Naive thymus-derived CD8-positive, alpha-beta T cell (primary cell): ENCODE results near the gene EIF5A. TPM values are rescaled to one million over a fixed set of nuclear protein-coding genes. Genes with fewer than 3 reads are reported as not detected.

Experiments used
- ATAC-seq, 2 donors: fragments of 150-1000 bp; cut with Tn5 transposase in 1 of 2; sonication (Bioruptor Pico), chemical (Tn5 transposase) in 1 of 2; 1 replicate in 1 of 2; 2 replicates in 1 of 2; pipeline ENCODE4 v1.10.0; 2021; ENCODE audit warnings: mild to moderate bottlenecking in 2 of 2, moderate library complexity in 2 of 2
- POLR2A ChIA-PET: fragments of 350-600 bp; sonication (Branson Sonifier 250); formaldehyde crosslinking; loops from one replicate; lab custom pipeline; 2021; ENCODE audit warnings: antibody characterized with exemption; lab: Charles Lee
- DNase-seq, 10 donors: peaks; one replicate each; pipeline versions ENCODE4 v3.0.0 to v3.0.0-alpha.2; 2020 to 2022
- H3K27ac Mint-ChIP-seq, 10 donors: one replicate each; pipeline ENCODE4 v1.8.0; 2020 to 2022; ENCODE audit warnings: mild to moderate bottlenecking in 10 of 10, mixed read lengths in 10 of 10, moderate library complexity in 4 of 10, inconsistent platforms in 1 of 10
- H3K27me3 Mint-ChIP-seq, 5 donors: one replicate each; pipeline ENCODE4 v1.8.0; 2021 to 2022; ENCODE audit warnings: mixed read lengths in 5 of 5
- H3K36me3 Mint-ChIP-seq, 3 donors: one replicate each; pipeline ENCODE4 v1.8.0; 2020 to 2022; ENCODE audit warnings: mixed read lengths in 3 of 3, mild to moderate bottlenecking in 2 of 3, inconsistent platforms in 1 of 3
- H3K4me1 Mint-ChIP-seq, 4 donors: one replicate each; pipeline ENCODE4 v1.8.0; 2021 to 2022; ENCODE audit warnings: mixed read lengths in 4 of 4
- H3K4me3 Mint-ChIP-seq, 10 donors: one replicate each; pipeline ENCODE4 v1.8.0; 2020 to 2022; ENCODE audit warnings: mild to moderate bottlenecking in 10 of 10, mixed read lengths in 10 of 10, moderate library complexity in 6 of 10, inconsistent platforms in 1 of 10
- H3K9me3 Mint-ChIP-seq, 9 donors: one replicate each; pipeline ENCODE4 v1.8.0; 2020 to 2022; ENCODE audit warnings: mixed read lengths in 9 of 9, mild to moderate bottlenecking in 3 of 9, inconsistent platforms in 1 of 9, moderate library complexity in 1 of 9
- polyA plus RNA-seq, 3 donors: library from polyadenylated mRNA; unstranded; fragments of 300-500 nt; fragmentation: Illumina TruSeq; gene quantifications; one replicate each; pipeline ENCODE4 v1.2.3, GENCODE V29; 2021
- total RNA-seq, 8 experiments: library from RNA in 2 of 8; stranded (reverse) in 2 of 8; gene quantifications; one replicate each; pipeline ENCODE4 v1.2.3 and lab custom pipeline; 2021 to 2026

EIF5A gene
- total and polyA plus RNA-seq, 5 experiments from 2014 or later, result 209 to 690 (median 327) TPM

DNA sequence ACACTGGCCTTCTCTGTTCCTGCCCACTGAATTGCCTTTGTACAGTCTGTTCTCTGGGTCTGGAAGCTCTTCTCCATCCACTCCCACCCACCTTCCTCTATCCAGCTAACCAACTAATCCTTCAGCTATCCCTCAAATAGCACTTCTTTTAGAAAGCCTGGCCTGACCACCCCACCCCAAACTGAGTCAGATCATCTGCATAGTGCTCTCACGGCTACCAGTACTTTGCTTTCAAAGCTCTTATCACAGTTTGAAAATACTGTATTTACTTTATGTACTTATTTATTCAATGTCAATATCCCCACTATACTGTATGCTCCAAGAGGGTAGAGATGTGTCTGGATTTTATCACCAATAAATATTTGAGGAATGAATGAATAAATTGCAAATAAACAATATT is 40.6 kb upstream of the EIF5A start:
- DNase-seq, result no peak
- Mint-ChIP-seq H3K4me1 (peaks cover 17 to 23% (median 20%) of the 10 kb centered on the region in 4 donors), H3K36me3 (no peaks in the 10 kb centered on the region), H3K27ac (peak overlapping the region in 3 of 10 donors; percentile 22 to 51 (median 27)), H3K4me3 (peak overlapping the region in 1 of 10 donors; percentile 21), H3K9me3 (no peaks in the 10 kb centered on the region), H3K27me3 (peaks cover 0 to 11% (median 0%) of the 10 kb centered on the region in 5 donors)
- ATAC-seq, result no peak
- POLR2A ChIA-PET, result interaction anchor here (1.5 kb wide), 1 partner anchor 14 kb away, joined by 3 read pairs; no protein-coding TSS in a partner anchor

GRCh38 chr17:7279448-7279847 is 28.0 kb upstream of the EIF5A start:
- Mint-ChIP-seq H3K4me3 (peak overlapping the region in 1 of 10 donors; percentile 39), H3K27ac (no peak overlapping the region), H3K4me1 (peaks cover 16 to 38% (median 24%) of the 10 kb centered on the region in 4 donors), H3K9me3 (no peaks in the 10 kb centered on the region), H3K27me3 (peaks cover 1 to 19% (median 10%) of the 10 kb centered on the region in 5 donors), H3K36me3 (no peaks in the 10 kb centered on the region)
- ATAC-seq (no peak), DNase-seq (no peak)
- POLR2A ChIA-PET, result interaction anchor here (1.3 kb wide), 1 partner anchor 17 kb away, joined by 4 read pairs; no protein-coding TSS in a partner anchor

GRCh38 chr17:7280519-7281073 is 26.8 kb upstream of the EIF5A start:
- POLR2A ChIA-PET, result interaction anchor here (0.6 to 2.3 kb wide), 13 partner anchors 14 to 203 kb away, joined by 3 to 8 read pairs (median 4); partner anchors contain the start of genes GPS2, POLR2A and TMEM102
- H3K36me3 Mint-ChIP-seq, result no peaks in the 10 kb centered on the region
- peak overlapping the region; percentile 74 to 90 (median 84) for H3K4me3 Mint-ChIP-seq
- peaks cover 16 to 38% (median 24%) of the 10 kb centered on the region in 4 donors for H3K4me1 Mint-ChIP-seq
- DNase-seq (peak; percentile 73 to 91 (median 84)), ATAC-seq (peak; percentile 84 to 87)
- peak overlapping the region in 8 of 10 donors; percentile 43 to 92 (median 56) for H3K27ac Mint-ChIP-seq
- H3K9me3 Mint-ChIP-seq, result no peaks in the 10 kb centered on the region
- H3K27me3 Mint-ChIP-seq, result peaks cover 1 to 19% (median 10%) of the 10 kb centered on the region in 5 donors

DNA sequence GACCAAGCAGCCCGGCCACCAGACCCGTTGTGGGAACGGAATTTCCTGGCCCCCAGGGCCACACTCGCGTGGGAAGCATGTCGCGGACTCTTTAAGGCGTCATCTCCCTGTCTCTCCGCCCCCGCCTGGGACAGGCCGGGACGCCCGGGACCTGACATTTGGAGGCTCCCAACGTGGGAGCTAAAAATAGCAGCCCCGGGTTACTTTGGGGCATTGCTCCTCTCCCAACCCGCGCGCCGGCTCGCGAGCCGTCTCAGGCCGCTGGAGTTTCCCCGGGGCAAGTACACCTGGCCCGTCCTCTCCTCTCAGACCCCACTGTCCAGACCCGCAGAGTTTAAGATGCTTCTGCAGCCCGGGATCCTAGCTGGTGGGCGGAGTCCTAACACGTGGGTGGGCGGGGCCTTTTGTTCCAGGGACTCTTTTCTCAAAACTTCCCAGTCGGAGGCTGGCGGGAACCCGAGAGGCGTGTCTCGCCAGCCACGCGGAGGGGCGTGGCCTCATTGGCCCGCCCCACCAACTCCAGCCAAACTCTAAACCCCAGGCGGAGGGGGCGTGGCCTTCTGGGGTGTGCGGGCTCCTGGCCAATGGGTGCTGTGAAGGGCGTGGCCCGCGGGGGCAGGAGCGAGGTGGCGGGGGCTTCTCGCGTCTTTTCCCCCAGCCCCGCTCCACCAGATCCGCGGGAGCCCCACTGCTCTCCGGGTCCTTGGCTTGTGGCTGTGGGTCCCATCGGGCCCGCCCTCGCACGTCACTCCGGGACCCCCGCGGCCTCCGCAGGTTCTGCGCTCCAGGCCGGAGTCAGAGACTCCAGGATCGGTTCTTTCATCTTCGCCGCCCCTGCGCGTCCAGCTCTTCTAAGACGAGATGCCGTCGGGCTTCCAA is 26.1 kb upstream of the EIF5A start, which contains the start of gene SLC2A4:
TSS of gene SLC2A4 (plus strand) at position 645 of the 879 bp plus-strand sequence. CDS start at position 862, 217 bp downstream.
- POLR2A ChIA-PET, result interaction anchor here (1.0 to 2.3 kb wide), 11 partner anchors 14 to 203 kb away, joined by 3 to 8 read pairs (median 4); partner anchors contain the start of genes GPS2, POLR2A and TMEM102
- peak; percentile 64 to 67 for ATAC-seq
- H3K27me3 Mint-ChIP-seq, result peaks cover 1 to 19% (median 10%) of the 10 kb centered on the region in 5 donors
- peak within 1 kb of the TSS in 8 of 10 donors; percentile 43 to 92 (median 62) for H3K27ac Mint-ChIP-seq
- H3K9me3 Mint-ChIP-seq, result no peaks in the 10 kb centered on the region
- H3K36me3 Mint-ChIP-seq, result no peaks in the 10 kb centered on the region
- H3K4me3 Mint-ChIP-seq, result peak within 1 kb of the TSS; percentile 74 to 90 (median 84)
- peak; percentile 65 to 88 (median 76) for DNase-seq
- H3K4me1 Mint-ChIP-seq, result peaks cover 16 to 38% (median 24%) of the 10 kb centered on the region in 4 donors

- peak overlapping the region; percentile 71 to 90 (median 84) for H3K4me3 Mint-ChIP-seq
- H3K9me3 Mint-ChIP-seq, result no peaks in the 10 kb centered on the region
- H3K4me1 Mint-ChIP-seq, result peaks cover 16 to 38% (median 24%) of the 10 kb centered on the region in 4 donors
- DNase-seq (peak in 3 of 10 donors; percentile 10 to 15 (median 10)), ATAC-seq (peak in 1 of 2 donors; percentile 8)
- peaks cover 1 to 19% (median 10%) of the 10 kb centered on the region in 5 donors for H3K27me3 Mint-ChIP-seq
- H3K36me3 Mint-ChIP-seq, result no peaks in the 10 kb centered on the region
- peak overlapping the region in 4 of 10 donors; percentile 18 to 67 (median 50) for H3K27ac Mint-ChIP-seq
- POLR2A ChIA-PET, result interaction anchor here (0.9 to 2.3 kb wide), 8 partner anchors 12 to 198 kb away, joined by 3 to 9 read pairs (median 6); partner anchors contain the start of genes NEURL4 and ZBTB4
Measured at GRCh38 chr17:7281953-7282751, 25.3 kb upstream of the EIF5A start.

DNA sequence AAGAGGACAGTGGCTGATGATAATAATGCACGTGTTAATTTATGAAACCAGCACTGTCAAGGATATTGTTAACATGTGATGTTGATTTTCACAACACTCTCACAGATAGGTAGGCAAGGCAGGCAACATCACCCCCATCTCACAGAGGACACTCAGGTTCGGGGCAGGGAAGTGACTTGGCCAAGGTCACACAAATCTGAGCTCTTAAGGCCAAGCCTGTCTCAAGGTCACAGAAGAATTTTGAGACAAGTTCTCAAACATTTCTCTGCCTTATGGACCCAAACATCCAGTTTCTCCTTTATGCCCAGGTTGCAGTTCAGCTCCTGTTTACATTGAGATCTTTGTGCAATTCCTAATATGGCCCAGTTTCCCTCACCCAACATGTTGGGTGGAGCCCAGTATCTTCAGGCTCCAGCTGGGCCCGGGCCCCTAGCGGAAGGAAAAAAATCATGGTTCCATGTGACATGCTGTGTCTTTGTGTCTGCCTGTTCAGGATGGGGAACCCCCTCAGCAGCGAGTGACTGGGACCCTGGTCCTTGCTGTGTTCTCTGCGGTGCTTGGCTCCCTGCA is 24.6 kb upstream of the EIF5A start:
- H3K9me3 Mint-ChIP-seq, result no peaks in the 10 kb centered on the region
- POLR2A ChIA-PET, result interaction anchor here (0.9 to 2.3 kb wide), 8 partner anchors 11 to 197 kb away, joined by 3 to 9 read pairs (median 5); partner anchors contain the start of genes ACAP1, NEURL4 and ZBTB4
- DNase-seq, result no peak
- H3K27ac Mint-ChIP-seq, result peak overlapping the region in 1 of 10 donors; percentile 77
- peak overlapping the region in 8 of 10 donors; percentile 15 to 85 (median 49) for H3K4me3 Mint-ChIP-seq
- peaks cover 1 to 19% (median 10%) of the 10 kb centered on the region in 5 donors for H3K27me3 Mint-ChIP-seq
- ATAC-seq, result no peak
- peaks cover 16 to 38% (median 24%) of the 10 kb centered on the region in 4 donors for H3K4me1 Mint-ChIP-seq
- H3K36me3 Mint-ChIP-seq, result no peaks in the 10 kb centered on the region

DNA sequence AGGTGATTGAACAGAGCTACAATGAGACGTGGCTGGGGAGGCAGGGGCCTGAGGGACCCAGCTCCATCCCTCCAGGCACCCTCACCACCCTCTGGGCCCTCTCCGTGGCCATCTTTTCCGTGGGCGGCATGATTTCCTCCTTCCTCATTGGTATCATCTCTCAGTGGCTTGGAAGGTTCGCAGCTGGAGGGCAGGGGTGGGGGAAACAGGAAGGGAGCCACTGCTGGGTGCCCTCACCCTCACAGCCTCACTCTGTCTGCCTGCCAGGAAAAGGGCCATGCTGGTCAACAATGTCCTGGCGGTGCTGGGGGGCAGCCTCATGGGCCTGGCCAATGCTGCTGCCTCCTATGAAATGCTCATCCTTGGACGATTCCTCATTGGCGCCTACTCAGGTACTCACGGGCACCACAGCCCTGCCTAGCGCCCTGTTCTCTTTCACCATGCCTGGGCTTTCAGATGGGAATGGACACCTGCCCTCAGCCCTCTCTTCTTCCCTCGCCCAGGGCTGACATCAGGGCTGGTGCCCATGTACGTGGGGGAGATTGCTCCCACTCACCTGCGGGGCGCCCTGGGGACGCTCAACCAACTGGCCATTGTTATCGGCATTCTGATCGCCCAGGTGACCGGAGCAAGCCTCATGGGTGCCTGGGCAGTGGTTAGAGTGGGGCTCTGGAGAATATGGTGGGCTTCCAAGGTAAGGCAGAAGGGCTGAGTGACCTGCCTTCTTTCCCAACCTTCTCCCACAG is 23.8 kb upstream of the EIF5A start:
- DNase-seq (no peak), ATAC-seq (no peak)
- H3K27me3 Mint-ChIP-seq, result peaks cover 1 to 19% (median 10%) of the 10 kb centered on the region in 5 donors
- peak overlapping the region in 4 of 10 donors; percentile 42 to 58 (median 44) for H3K4me3 Mint-ChIP-seq
- H3K27ac Mint-ChIP-seq, result peak overlapping the region in 1 of 10 donors; percentile 10
- H3K36me3 Mint-ChIP-seq, result no peaks in the 10 kb centered on the region
- POLR2A ChIA-PET, result interaction anchor here (0.9 to 1.7 kb wide), 5 partner anchors 10 to 54 kb away, joined by 3 to 9 read pairs (median 5); partner anchors contain the start of genes ACAP1 and NEURL4
- no peaks in the 10 kb centered on the region for H3K9me3 Mint-ChIP-seq
- peaks cover 16 to 38% (median 24%) of the 10 kb centered on the region in 4 donors for H3K4me1 Mint-ChIP-seq

DNA sequence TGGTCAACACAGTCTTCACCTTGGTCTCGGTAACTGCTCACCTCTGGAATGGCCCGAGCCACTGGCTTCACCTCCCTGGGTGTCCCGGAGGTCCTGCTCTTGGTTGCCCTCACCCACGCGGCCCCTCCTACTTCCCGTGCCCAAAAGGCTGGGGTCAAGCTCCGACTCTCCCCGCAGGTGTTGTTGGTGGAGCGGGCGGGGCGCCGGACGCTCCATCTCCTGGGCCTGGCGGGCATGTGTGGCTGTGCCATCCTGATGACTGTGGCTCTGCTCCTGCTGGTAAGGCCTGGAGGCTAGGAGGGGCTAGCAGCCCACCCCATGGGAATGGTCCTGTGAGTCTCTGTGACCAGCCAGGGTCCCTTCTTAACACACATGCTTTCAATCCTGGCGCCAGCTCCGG is 22.5 kb upstream of the EIF5A start:
- Mint-ChIP-seq H3K4me3 (no peak overlapping the region), H3K27ac (no peak overlapping the region), H3K9me3 (no peaks in the 10 kb centered on the region), H3K27me3 (peaks cover 1 to 19% (median 13%) of the 10 kb centered on the region in 5 donors), H3K36me3 (no peaks in the 10 kb centered on the region), H3K4me1 (peaks cover 16 to 36% (median 24%) of the 10 kb centered on the region in 4 donors)
- no peak for DNase-seq
- no peak for ATAC-seq
- POLR2A ChIA-PET, result interaction anchor here (0.5 to 1.2 kb wide), 2 partner anchors 9 to 53 kb away, joined by 3 to 5 read pairs; no protein-coding TSS in a partner anchor

- no peak overlapping the region for H3K27ac Mint-ChIP-seq
- no peak for ATAC-seq
- H3K27me3 Mint-ChIP-seq, result peaks cover 1 to 19% (median 13%) of the 10 kb centered on the region in 5 donors
- no peak overlapping the region for H3K4me3 Mint-ChIP-seq
- POLR2A ChIA-PET, result interaction anchor here (1.2 to 1.3 kb wide), 2 partner anchors 11 to 12 kb away, joined by 7 to 8 read pairs; no protein-coding TSS in a partner anchor
- H3K9me3 Mint-ChIP-seq, result no peaks in the 10 kb centered on the region
- peaks cover 10 to 28% (median 20%) of the 10 kb centered on the region in 4 donors for H3K4me1 Mint-ChIP-seq
- no peak for DNase-seq
- no peaks in the 10 kb centered on the region for H3K36me3 Mint-ChIP-seq
Measured at GRCh38 chr17:7285679-7286078, 21.7 kb upstream of the EIF5A start.

DNA sequence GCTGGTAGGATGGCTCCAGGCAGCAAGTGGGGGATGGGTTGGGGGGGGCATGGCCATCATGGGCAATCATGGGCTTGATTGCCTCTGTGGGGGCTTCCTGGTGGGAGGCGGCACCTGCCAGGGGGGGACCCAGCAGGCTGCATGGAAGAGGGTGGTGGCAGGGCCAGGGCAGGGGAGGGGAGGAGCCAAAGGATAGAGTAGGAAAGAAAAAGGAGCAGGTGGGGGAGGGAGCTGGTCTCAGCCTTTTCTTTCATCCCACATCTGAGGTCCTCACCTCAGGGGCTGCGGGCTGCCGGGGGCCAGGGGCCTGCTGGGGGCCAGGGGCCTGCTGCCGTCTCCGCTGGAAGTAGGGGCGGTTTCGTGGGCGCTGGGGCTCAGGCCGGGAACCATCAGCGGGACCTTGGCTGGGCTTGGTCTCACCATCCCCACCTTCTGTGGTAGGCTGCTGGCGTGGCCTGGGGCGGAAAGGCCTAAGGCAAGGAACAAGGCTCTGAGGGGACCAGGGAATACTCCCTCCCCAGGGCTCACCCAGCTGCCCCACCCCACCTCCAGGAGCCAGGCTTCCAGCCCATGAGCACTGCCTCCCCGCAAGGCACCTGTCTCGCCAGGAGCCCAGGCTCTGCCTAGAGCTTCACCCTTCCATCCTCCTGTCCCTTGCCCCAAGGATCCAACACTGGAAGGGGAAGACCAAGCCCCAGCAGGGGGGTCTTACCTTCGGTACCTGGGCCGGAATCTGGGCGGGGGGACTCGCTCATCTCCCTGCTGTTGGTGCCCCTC is 18.0 kb upstream of the EIF5A start:
- POLR2A ChIA-PET, result no interaction called here
- Mint-ChIP-seq H3K4me1 (peaks cover 0 to 8% (median 5%) of the 10 kb centered on the region in 4 donors), H3K4me3 (no peak overlapping the region), H3K9me3 (no peaks in the 10 kb centered on the region), H3K36me3 (no peaks in the 10 kb centered on the region), H3K27ac (no peak overlapping the region), H3K27me3 (peaks cover 0 to 14% (median 1%) of the 10 kb centered on the region in 5 donors)
- ATAC-seq (no peak), DNase-seq (no peak)
